SK-N-SH (cell line): ENCODE measurements around the gene SIL1.

Source experiments
- FOSL2 ChIP-seq: IDR thresholded peaks from 2 replicates; pipeline ENCODE4 v1.4.0; 2012; ENCODE audit warnings: low read depth, mild to moderate bottlenecking, moderate library complexity, borderline replicate concordance
- JUND ChIP-seq: IDR thresholded peaks from 2 replicates; pipeline ENCODE4 v1.4.0; 2012
- MAX ChIP-seq: IDR thresholded peaks from 2 replicates; pipeline ENCODE4 v1.4.0; 2012; ENCODE audit warnings: low read depth
- RXRA ChIP-seq: IDR thresholded peaks from 2 replicates; pipeline ENCODE4 v1.4.0; 2012; ENCODE audit warnings: low read depth, mild to moderate bottlenecking, borderline replicate concordance
- TEAD4 ChIP-seq: IDR thresholded peaks from 2 replicates; pipeline ENCODE4 v1.4.0; 2012; ENCODE audit warnings: mild to moderate bottlenecking, borderline replicate concordance; ENCODE audit not compliant: insufficient read depth
- USF2 ChIP-seq: fragments of 150-350 bp; IDR thresholded peaks from 2 replicates; pipeline ENCODE4 v1.6.1; 2017; ENCODE audit warnings: antibody characterized with exemption, low read length, low read depth, borderline replicate concordance
- ZBTB33 ChIP-seq: IDR thresholded peaks from 2 replicates; pipeline ENCODE4 v1.4.0; 2012; ENCODE audit warnings: low read depth, borderline replicate concordance
- TF ChIP-seq, protein P1 (sequence below): fragments of 200-600 bp; sonication (generic); IDR thresholded peaks from 2 replicates; pipeline ENCODE4 v1.6.1; 2017; ENCODE audit warnings: antibody characterized with exemption, mild to moderate bottlenecking, moderate library complexity

DNA sequence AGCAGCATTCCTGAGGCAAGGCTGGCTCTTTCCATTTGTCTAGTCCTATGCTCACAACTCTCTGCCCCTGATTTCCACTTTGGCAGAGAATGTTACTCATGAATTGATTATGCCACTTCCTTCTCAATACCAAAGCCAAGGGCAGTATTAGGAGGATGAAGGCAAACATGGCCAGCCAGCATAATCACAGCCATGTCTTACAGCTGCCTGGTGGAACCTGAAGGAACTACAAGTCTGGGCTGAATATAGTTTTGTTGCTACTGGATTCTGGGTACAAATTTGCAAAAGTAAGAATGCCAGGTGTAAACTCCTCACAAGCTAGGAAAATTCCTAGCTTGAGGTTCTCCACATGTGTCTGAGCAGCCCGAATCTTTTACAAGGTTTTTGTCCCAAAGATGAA is 4.2 kb downstream of the SIL1 start:
- TF ChIP-seq, protein P1, sequence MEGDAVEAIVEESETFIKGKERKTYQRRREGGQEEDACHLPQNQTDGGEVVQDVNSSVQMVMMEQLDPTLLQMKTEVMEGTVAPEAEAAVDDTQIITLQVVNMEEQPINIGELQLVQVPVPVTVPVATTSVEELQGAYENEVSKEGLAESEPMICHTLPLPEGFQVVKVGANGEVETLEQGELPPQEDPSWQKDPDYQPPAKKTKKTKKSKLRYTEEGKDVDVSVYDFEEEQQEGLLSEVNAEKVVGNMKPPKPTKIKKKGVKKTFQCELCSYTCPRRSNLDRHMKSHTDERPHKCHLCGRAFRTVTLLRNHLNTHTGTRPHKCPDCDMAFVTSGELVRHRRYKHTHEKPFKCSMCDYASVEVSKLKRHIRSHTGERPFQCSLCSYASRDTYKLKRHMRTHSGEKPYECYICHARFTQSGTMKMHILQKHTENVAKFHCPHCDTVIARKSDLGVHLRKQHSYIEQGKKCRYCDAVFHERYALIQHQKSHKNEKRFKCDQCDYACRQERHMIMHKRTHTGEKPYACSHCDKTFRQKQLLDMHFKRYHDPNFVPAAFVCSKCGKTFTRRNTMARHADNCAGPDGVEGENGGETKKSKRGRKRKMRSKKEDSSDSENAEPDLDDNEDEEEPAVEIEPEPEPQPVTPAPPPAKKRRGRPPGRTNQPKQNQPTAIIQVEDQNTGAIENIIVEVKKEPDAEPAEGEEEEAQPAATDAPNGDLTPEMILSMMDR, result peak; percentile 31; the same call in 1 of the 2 replicates
- no peak for TF ChIP-seq FOSL2
- TF ChIP-seq ZBTB33, result no peak
- no peak for TF ChIP-seq RXRA
- TF ChIP-seq USF2, result no peak
- TF ChIP-seq MAX, result no peak
- no peak for TF ChIP-seq TEAD4
- no peak for TF ChIP-seq JUND
